K562 (cell line): ENCODE results near the gene GFAP. TPM values are rescaled to one million over a fixed set of nuclear protein-coding genes. Genes with fewer than 3 reads are reported as not detected.
A peak's percentile ranks its signal among the peaks of the same experiment; 100 is the strongest.

ENCODE experiments used
- ATF7 ChIP-seq: fragments of 450-650 bp; IDR thresholded peaks from 2 replicates; pipeline ENCODE4 v1.7.1; 2014; ENCODE audit warnings: mild to moderate bottlenecking, moderate library complexity
- EP300 ChIP-seq: IDR thresholded peaks from 2 replicates; pipeline ENCODE4 v1.6.1; 2012; ENCODE audit warnings: low read length, improper control_type of control experiment
- FOXA3 ChIP-seq, 2 experiments: fragments of 450-650 bp in 1 of 2; sonication (generic) in 1 of 2; formaldehyde crosslinking; IDR thresholded peaks in 1 of 2; conservative IDR thresholded peaks in 1 of 2; 2 replicates each; pipeline versions ENCODE4 v1.4.0 to v1.8.0; 2020 to 2022; ENCODE audit warnings: mild to moderate bottlenecking in 2 of 2, missing genetic modification reagents in 1 of 2
- GABPB2 ChIP-seq: fragments of 250-450 bp; sonication (Bioruptor Pico); conservative IDR thresholded peaks from 2 replicates; pipeline ENCODE4 v1.5.1; 2021; ENCODE audit warnings: mild to moderate bottlenecking
- MYNN ChIP-seq, 2 experiments: sonication (generic); formaldehyde crosslinking in 1 of 2; IDR thresholded peaks; 2 replicates each; pipeline versions ENCODE4 v1.5.0 to v1.6.1; 2016 to 2020; ENCODE audit warnings: antibody characterized with exemption in 1 of 2, missing genetic modification reagents in 1 of 2
- NR2C1 ChIP-seq, 2 experiments: fragments of 450-650 bp; IDR thresholded peaks; 2 replicates each; pipeline ENCODE4 v1.6.1; 2017; ENCODE audit warnings: mild to moderate bottlenecking in 2 of 2, antibody characterized with exemption in 1 of 2, inconsistent platforms in 1 of 2, missing compliant biosample characterization in 1 of 2, missing genetic modification characterization in 1 of 2
- SPI1 ChIP-seq: IDR thresholded peaks from 2 replicates; pipeline ENCODE4 v1.6.1; 2011; ENCODE audit warnings: low read depth, low read length, control low read depth, borderline replicate concordance
- ZFP30 ChIP-seq: fragments of 250-450 bp; sonication (Bioruptor Pico); IDR thresholded peaks from 2 replicates; pipeline ENCODE4 v1.8.0; 2022; ENCODE audit warnings: moderate library complexity, mild to moderate bottlenecking, inconsistent platforms, borderline replicate concordance
- ZNF511 ChIP-seq: sonication (generic); formaldehyde crosslinking; IDR thresholded peaks from 2 replicates; pipeline ENCODE4 v1.8.0; 2022; ENCODE audit warnings: mild to moderate bottlenecking, missing genetic modification reagents
- polyA plus RNA-seq, 8 experiments: library from polyadenylated mRNA; depleted of rRNA in 4 of 8; stranded (reverse) in 5 of 8; unstranded in 3 of 8; fragments of >200 nt; fragmentation: Nextera tagmentation in 2 of 8; fragmentation: Illumina TruSeq in 1 of 8; extraction: Ambion mirVana in 2 of 8; extraction: Trizol in 1 of 8; gene quantifications; 2 replicates each; pipeline versions ENCODE4 v1.2.1 to v1.2.3, GENCODE V29; 2011 to 2014; ENCODE audit warnings: inconsistent platforms in 1 of 8, missing spikeins in 1 of 8
- total RNA-seq, 7 experiments: library from RNA; depleted of rRNA in 6 of 7; stranded (reverse); fragments of >200 nt in 6 of 7; fragmentation: Illumina TruSeq in 2 of 7; extraction: Trizol in 2 of 7; gene quantifications; 2 replicates each; pipeline versions ENCODE4 v1.2.1 to v1.2.3, GENCODE V29; 2011 to 2021; ENCODE audit warnings: low replicate concordance in 1 of 7
- TF ChIP-seq, protein P1 (sequence below): fragments of 250-450 bp; sonication (Bioruptor Pico); IDR thresholded peaks from 2 replicates; pipeline ENCODE4 v1.9.0; 2021; ENCODE audit warnings: mild to moderate bottlenecking
- TF ChIP-seq, protein P2 (sequence below): fragments of 250-450 bp; sonication (Bioruptor Pico); IDR thresholded peaks from 2 replicates; pipeline ENCODE4 v1.4.0; 2020; ENCODE audit warnings: mild to moderate bottlenecking, moderate library complexity
- TF ChIP-seq, protein P3 (sequence below): sonication (generic); formaldehyde crosslinking; IDR thresholded peaks from 2 replicates; pipeline ENCODE4 v1.5.0; 2020; ENCODE audit warnings: missing genetic modification reagents
- TF ChIP-seq, protein P4 (sequence below): fragments of 250-450 bp; sonication (Bioruptor Pico); IDR thresholded peaks from 2 replicates; pipeline ENCODE4 v1.5.0; 2021
- TF ChIP-seq, protein P5 (sequence below): sonication (generic); formaldehyde crosslinking; IDR thresholded peaks from 2 replicates; pipeline ENCODE4 v1.8.1; 2023; ENCODE audit warnings: mild to moderate bottlenecking, missing genetic modification reagents, moderate library complexity

The GFAP gene
- total and polyA plus RNA-seq, 9 of the 15 experiments (the other 6 are each of a cell fraction or from before 2014, with no cell fraction given): 0.07 to 1.4 (median 0.60) TPM; not detected in 1

GRCh38 chr17:44899074-44899782, 16.1 kb downstream of the GFAP start, which contains the start of gene EFTUD2 (continued):
- TF ChIP-seq ZFP30 (no peak), EP300 (peak; percentile 55; the same call in 1 of the 2 replicates), ATF7 (peak; percentile 84; the same call in 1 of the 2 replicates), NR2C1 (IDR thresholded peaks at IDR 0.05) (peak; percentile 76; the same call in 1 of the 2 replicates), NR2C1 (tag; IDR thresholded peaks at IDR 0.05) (peak; percentile 49; the same call in 1 of the 2 replicates), GABPB2 (CRISPR knock-in tag) (no peak), FOXA3 (CRISPR knock-in tag; conservative IDR thresholded peaks at IDR 0.05 in 1 of 2, IDR thresholded peaks at IDR 0.05 in 1 of 2) (peak in 1 of 2 experiments; percentile 72; a peak in 1 of 4 replicates), SPI1 (0 out of 2 replicates have a peak, but pooled peaks have one; percentile 40), ZNF511 (CRISPR knock-in tag) (peak; percentile 48; the same call in 1 of the 2 replicates), MYNN (IDR thresholded peaks at IDR 0.05) (no peak), MYNN (CRISPR knock-in tag; IDR thresholded peaks at IDR 0.05) (no peak)
- TF ChIP-seq, protein P1, sequence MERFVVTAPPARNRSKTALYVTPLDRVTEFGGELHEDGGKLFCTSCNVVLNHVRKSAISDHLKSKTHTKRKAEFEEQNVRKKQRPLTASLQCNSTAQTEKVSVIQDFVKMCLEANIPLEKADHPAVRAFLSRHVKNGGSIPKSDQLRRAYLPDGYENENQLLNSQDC (CRISPR knock-in tag): no peak; the same call in 1 of the 2 replicates
- TF ChIP-seq, protein P2, sequence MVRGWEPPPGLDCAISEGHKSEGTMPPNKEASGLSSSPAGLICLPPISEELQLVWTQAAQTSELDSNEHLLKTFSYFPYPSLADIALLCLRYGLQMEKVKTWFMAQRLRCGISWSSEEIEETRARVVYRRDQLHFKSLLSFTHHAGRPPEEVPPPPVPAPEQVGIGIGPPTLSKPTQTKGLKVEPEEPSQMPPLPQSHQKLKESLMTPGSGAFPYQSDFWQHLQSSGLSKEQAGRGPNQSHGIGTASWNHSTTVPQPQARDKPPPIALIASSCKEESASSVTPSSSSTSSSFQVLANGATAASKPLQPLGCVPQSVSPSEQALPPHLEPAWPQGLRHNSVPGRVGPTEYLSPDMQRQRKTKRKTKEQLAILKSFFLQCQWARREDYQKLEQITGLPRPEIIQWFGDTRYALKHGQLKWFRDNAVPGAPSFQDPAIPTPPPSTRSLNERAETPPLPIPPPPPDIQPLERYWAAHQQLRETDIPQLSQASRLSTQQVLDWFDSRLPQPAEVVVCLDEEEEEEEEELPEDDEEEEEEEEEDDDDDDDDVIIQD (CRISPR knock-in tag): no peak
- TF ChIP-seq, protein P3, sequence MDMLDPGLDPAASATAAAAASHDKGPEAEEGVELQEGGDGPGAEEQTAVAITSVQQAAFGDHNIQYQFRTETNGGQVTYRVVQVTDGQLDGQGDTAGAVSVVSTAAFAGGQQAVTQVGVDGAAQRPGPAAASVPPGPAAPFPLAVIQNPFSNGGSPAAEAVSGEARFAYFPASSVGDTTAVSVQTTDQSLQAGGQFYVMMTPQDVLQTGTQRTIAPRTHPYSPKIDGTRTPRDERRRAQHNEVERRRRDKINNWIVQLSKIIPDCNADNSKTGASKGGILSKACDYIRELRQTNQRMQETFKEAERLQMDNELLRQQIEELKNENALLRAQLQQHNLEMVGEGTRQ (CRISPR knock-in tag): peak; percentile 96
- TF ChIP-seq, protein P4, sequence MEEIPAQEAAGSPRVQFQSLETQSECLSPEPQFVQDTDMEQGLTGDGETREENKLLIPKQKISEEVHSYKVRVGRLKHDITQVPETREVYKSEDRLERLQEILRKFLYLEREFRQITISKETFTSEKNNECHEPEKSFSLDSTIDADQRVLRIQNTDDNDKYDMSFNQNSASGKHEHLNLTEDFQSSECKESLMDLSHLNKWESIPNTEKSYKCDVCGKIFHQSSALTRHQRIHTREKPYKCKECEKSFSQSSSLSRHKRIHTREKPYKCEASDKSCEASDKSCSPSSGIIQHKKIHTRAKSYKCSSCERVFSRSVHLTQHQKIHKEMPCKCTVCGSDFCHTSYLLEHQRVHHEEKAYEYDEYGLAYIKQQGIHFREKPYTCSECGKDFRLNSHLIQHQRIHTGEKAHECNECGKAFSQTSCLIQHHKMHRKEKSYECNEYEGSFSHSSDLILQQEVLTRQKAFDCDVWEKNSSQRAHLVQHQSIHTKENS (CRISPR knock-in tag): no peak
- TF ChIP-seq, protein P5, sequence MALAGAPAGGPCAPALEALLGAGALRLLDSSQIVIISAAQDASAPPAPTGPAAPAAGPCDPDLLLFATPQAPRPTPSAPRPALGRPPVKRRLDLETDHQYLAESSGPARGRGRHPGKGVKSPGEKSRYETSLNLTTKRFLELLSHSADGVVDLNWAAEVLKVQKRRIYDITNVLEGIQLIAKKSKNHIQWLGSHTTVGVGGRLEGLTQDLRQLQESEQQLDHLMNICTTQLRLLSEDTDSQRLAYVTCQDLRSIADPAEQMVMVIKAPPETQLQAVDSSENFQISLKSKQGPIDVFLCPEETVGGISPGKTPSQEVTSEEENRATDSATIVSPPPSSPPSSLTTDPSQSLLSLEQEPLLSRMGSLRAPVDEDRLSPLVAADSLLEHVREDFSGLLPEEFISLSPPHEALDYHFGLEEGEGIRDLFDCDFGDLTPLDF (CRISPR knock-in tag): 0 out of 2 replicates have a peak, but pooled peaks have one; percentile 42
